K562 (cell line): ENCODE data around the gene WFDC1. TPM values are rescaled to one million over a fixed set of nuclear protein-coding genes. Genes with fewer than 3 reads are reported as not detected.
A peak's percentile ranks its signal among the peaks of the same experiment; 100 is the strongest.

ENCODE experiments used
- ATAC-seq: fragments of 200-7000 bp; cut with Tn5 transposase; 3 replicates; pipeline ENCODE4 v1.9.1; 2020; ENCODE audit warnings: moderate library complexity
- BruUV-seq: library from RNA; stranded (reverse); fragments of 400-500 nt; replicated peaks from 2 replicates; lab custom pipeline; 2021; lab: Mats Ljungman, UMichigan
- CTCF ChIA-PET: fragments of 300-600 bp; formaldehyde crosslinking; extraction: SDS; loops from one replicate; lab custom pipeline; 2021; ENCODE audit warnings: low intra/inter-chr PET ratio; lab: Yijun Ruan, JAX
- POLR2A ChIA-PET: fragments of 300-600, 350-650 bp; sonication (Branson Sonifier 250); formaldehyde crosslinking; extraction: SDS; loops from one replicate; lab custom pipeline; 2021; ENCODE audit warnings: antibody characterized with exemption, inconsistent platforms; lab: Yijun Ruan, JAX
- DNase-seq, 4 experiments: peaks; one replicate each; pipeline versions ENCODE4 v3.0.0 to v3.0.0-alpha.2; 2011 to 2018; ENCODE audit warnings: low spot score in 3 of 4, mixed read lengths in 3 of 4; ENCODE audit errors: extremely low read depth in 1 of 4
- FAIRE-seq: peaks from 2 replicates; lab custom pipeline; 2011; peaks lifted over from hg19 to GRCh38; lab: Jason Lieb, UNC
- H2AFZ ChIP-seq: 2 replicates; pipeline ENCODE4 v1.6.0; 2011; ENCODE audit warnings: low read depth, low read length, control low read depth, inconsistent platforms
- H3K27ac ChIP-seq: fragments of 200-600 bp; 3 replicates; pipeline ENCODE4 v1.8.0; 2011; ENCODE audit warnings: low read depth, mild to moderate bottlenecking, control low read depth, inconsistent platforms, low read length, moderate library complexity, mixed read lengths; ENCODE audit errors: extremely low read depth
- H3K27me3 ChIP-seq, 2 experiments: fragments of 300-600 bp in 1 of 2; 2 replicates in 1 of 2; 3 replicates in 1 of 2; pipeline versions ENCODE4 v1.6.0 to v1.8.0; 2011; ENCODE audit warnings: inconsistent platforms in 2 of 2, low read length in 2 of 2, mild to moderate bottlenecking in 1 of 2, mixed read lengths in 1 of 2, moderate library complexity in 1 of 2; ENCODE audit not compliant: control insufficient read depth in 2 of 2, insufficient read depth in 2 of 2
- H3K36me3 ChIP-seq: fragments of 300-600 bp; 3 replicates; pipeline ENCODE4 v1.8.0; 2011; ENCODE audit warnings: mild to moderate bottlenecking, low read length, inconsistent platforms; ENCODE audit not compliant: control insufficient read depth, insufficient read depth
- H3K4me1 ChIP-seq, 2 experiments: fragments of 200-600 bp in 1 of 2; replicated peaks in 1 of 2; 2 replicates in 1 of 2; 3 replicates in 1 of 2; pipeline versions ENCODE4 v1.5.1 to v1.8.0; 2011; ENCODE audit warnings: inconsistent platforms in 2 of 2, low read length in 2 of 2, mild to moderate bottlenecking in 1 of 2, mixed read lengths in 1 of 2, moderate library complexity in 1 of 2; ENCODE audit not compliant: control insufficient read depth in 2 of 2, insufficient read depth in 2 of 2
- H3K4me2 ChIP-seq: 2 replicates; pipeline ENCODE4 v1.6.1; 2011; ENCODE audit warnings: low read length, control low read depth, inconsistent platforms, mixed read lengths; ENCODE audit not compliant: insufficient read depth
- H3K4me3 ChIP-seq: fragments of 200-600 bp; sonication (generic), shearing (Covaris generic); 2 replicates; pipeline ENCODE4 v1.5.1; 2016; ENCODE audit warnings: control low read depth, inconsistent platforms
- H3K79me2 ChIP-seq: fragments of 200-600 bp; 3 replicates; pipeline ENCODE4 v1.8.0; 2011; ENCODE audit warnings: low read length, inconsistent platforms; ENCODE audit not compliant: control insufficient read depth, insufficient read depth
- H3K9ac ChIP-seq, 2 experiments: 2 replicates each; pipeline versions ENCODE4 v1.6.0 to v1.6.1; 2011; ENCODE audit warnings: low read depth in 2 of 2, low read length in 2 of 2, control low read depth in 1 of 2, inconsistent platforms in 1 of 2, mild to moderate bottlenecking in 1 of 2, mixed read lengths in 1 of 2; ENCODE audit not compliant: insufficient read depth in 1 of 2
- H3K9me1 ChIP-seq: one replicate; pipeline ENCODE4 v1.6.0; 2011; ENCODE audit warnings: inconsistent platforms, mild to moderate bottlenecking, low read length, moderate library complexity; ENCODE audit not compliant: control insufficient read depth, insufficient read depth
- H3K9me3 ChIP-seq: replicated peaks from 2 replicates; pipeline ENCODE4 v1.5.1; 2011; ENCODE audit warnings: low read depth, low read length, inconsistent platforms; ENCODE audit not compliant: control insufficient read depth, insufficient read depth
- H4K20me1 ChIP-seq: replicated peaks from 2 replicates; pipeline ENCODE4 v1.6.1; 2011; ENCODE audit warnings: low read length, inconsistent platforms, mixed read lengths; ENCODE audit not compliant: control insufficient read depth, insufficient read depth
- ARID3A ChIP-seq: IDR thresholded peaks from 2 replicates; pipeline ENCODE4 v1.6.1; 2012; ENCODE audit warnings: low read depth, low read length, improper control_type of control experiment, borderline replicate concordance
- ATF1 ChIP-seq, 2 experiments: fragments of 450-650 bp in 1 of 2; IDR thresholded peaks; 2 replicates each; pipeline ENCODE4 v1.6.1; 2016; ENCODE audit warnings: missing compliant biosample characterization in 1 of 2, missing genetic modification characterization in 1 of 2
- CEBPB ChIP-seq: fragments of 450-650 bp; IDR thresholded peaks from 2 replicates; pipeline ENCODE4 v1.6.1; 2016; ENCODE audit warnings: missing genetic modification characterization, missing compliant biosample characterization
- CGGBP1 ChIP-seq: fragments of 250-450 bp; sonication (Bioruptor Pico); IDR thresholded peaks from 2 replicates; pipeline ENCODE4 v1.9.0; 2021; ENCODE audit warnings: mild to moderate bottlenecking
- FIP1L1 ChIP-seq: fragments of 200-400 bp; formaldehyde crosslinking; IDR thresholded peaks from 2 replicates; pipeline ENCODE4 v1.6.1; 2018; ENCODE audit warnings: mild to moderate bottlenecking, low read depth, low read length; ENCODE audit not compliant: poor library complexity, severe bottlenecking
- LARP7 ChIP-seq: fragments of 450-650 bp; IDR thresholded peaks from 2 replicates; pipeline ENCODE4 v1.6.1; 2016
- NR0B1 ChIP-seq: fragments of 450-650 bp; IDR thresholded peaks from one replicate; pipeline ENCODE4 v1.6.1; 2018; ENCODE audit warnings: mild to moderate bottlenecking, moderate library complexity; ENCODE audit not compliant: partially characterized antibody
- RBM25 ChIP-seq: fragments of 200-400 bp; formaldehyde crosslinking; IDR thresholded peaks from 2 replicates; pipeline ENCODE4 v1.6.1; 2018; ENCODE audit warnings: low read length, low read depth, moderate library complexity; ENCODE audit not compliant: severe bottlenecking
- ZBTB9 ChIP-seq: fragments of 450-650 bp; formaldehyde crosslinking; IDR thresholded peaks from 2 replicates; pipeline ENCODE4 v1.4.0; 2020; ENCODE audit warnings: mild to moderate bottlenecking, moderate library complexity
- ZFP36 ChIP-seq: fragments of 150-350 bp; IDR thresholded peaks from 2 replicates; pipeline ENCODE4 v1.6.1; 2018; ENCODE audit warnings: low read length, low read depth; ENCODE audit not compliant: partially characterized antibody
- WGBS: fragments of 100-300 bp; shearing (Covaris generic); methylation state at CpG from one replicate; pipeline ENCODE4 v1.1.6; 2016; ENCODE audit warnings: low coverage, mixed read lengths; ENCODE audit not compliant: insufficient coverage; ENCODE audit errors: missing lambda C conversion rate; 5-methylcytosine and 5-hydroxymethylcytosine counted together
- in situ Hi-C: fragments of 300-500 bp; cut with MboI; formaldehyde crosslinking; loops from 4 replicates; pipeline ENCODE4 v1.15.0; 2018; ENCODE audit warnings: inconsistent platforms, mixed read lengths
- intact Hi-C: fragments of 100-400 bp; cut with micrococcal nuclease; formaldehyde crosslinking; loops from 2 replicates; pipeline ENCODE4 v1.14.2; 2022
- polyA plus RNA-seq, 8 experiments: library from polyadenylated mRNA; depleted of rRNA in 4 of 8; stranded (reverse) in 5 of 8; unstranded in 3 of 8; fragments of >200 nt; fragmentation: Nextera tagmentation in 2 of 8; fragmentation: Illumina TruSeq in 1 of 8; extraction: Ambion mirVana in 2 of 8; extraction: Trizol in 1 of 8; gene quantifications; 2 replicates each; pipeline versions ENCODE4 v1.2.1 to v1.2.3, GENCODE V29; 2011 to 2014; ENCODE audit warnings: inconsistent platforms in 1 of 8, missing spikeins in 1 of 8
- total RNA-seq, 7 experiments: library from RNA; depleted of rRNA in 6 of 7; stranded (reverse); fragments of >200 nt in 6 of 7; fragmentation: Illumina TruSeq in 2 of 7; extraction: Trizol in 2 of 7; gene quantifications; 2 replicates each; pipeline versions ENCODE4 v1.2.1 to v1.2.3, GENCODE V29; 2011 to 2021; ENCODE audit warnings: low replicate concordance in 1 of 7

WFDC1 gene
- total and polyA plus RNA-seq, 9 of the 15 experiments (the other 6 are each of a cell fraction or from before 2014, with no cell fraction given): not detected

GRCh38 chr16:84314814-84315213, 20.1 kb downstream of the WFDC1 start:
- no peak overlapping the region for H2AFZ ChIP-seq
- TF ChIP-seq ZFP36 (peak; percentile 62), FIP1L1 (no peak), RBM25 (peak; percentile 39)
- TF ChIP-seq, all 486 proteins: peak for 2
- no peak overlapping the region for H3K27ac ChIP-seq
- ChIA-PET CTCF (no interaction called here), POLR2A (no interaction called here)
- no peak for ATAC-seq
- no peak overlapping the region for H3K9ac ChIP-seq
- no peak overlapping the region for H3K4me2 ChIP-seq
- H4K20me1 ChIP-seq: 0 out of 2 replicates have a peak, but pooled peaks cover 8% of the 10 kb centered on the region
- peaks cover 0 to 6% of the 10 kb centered on the region in 2 experiments; a peak in 1 of 5 replicates for H3K4me1 ChIP-seq
- H3K9me1 ChIP-seq: no peaks in the 10 kb centered on the region
- peaks cover 2% of the 10 kb centered on the region; the same call in 1 of the 2 replicates for H3K9me3 ChIP-seq
- intact Hi-C loops: no loop called here
- in situ Hi-C loops: no loop called here
- 1% methylated on average over 4 of the region's 4 CpGs for WGBS
- DNase-seq: no peak
- H3K4me3 ChIP-seq: no peak overlapping the region
- H3K36me3 ChIP-seq: no peaks in the 10 kb centered on the region
- no peak for FAIRE-seq
- H3K79me2 ChIP-seq: no peaks in the 10 kb centered on the region
- H3K27me3 ChIP-seq: peaks cover 40 to 59% of the 10 kb centered on the region in 2 experiments
- no TSS peak for BruUV-seq

- Histone ChIP-seq H3K79me2 (no peaks in the 10 kb centered on the region), H3K9me3 (peaks cover 2% of the 10 kb centered on the region; the same call in 1 of the 2 replicates), H3K27me3 (peaks cover 39 to 59% of the 10 kb centered on the region in 2 experiments), H3K9ac (no peak overlapping the region), H3K4me1 (peaks cover 0 to 6% of the 10 kb centered on the region in 2 experiments; a peak in 1 of 5 replicates), H3K36me3 (no peaks in the 10 kb centered on the region), H2AFZ (no peak overlapping the region), H3K27ac (no peak overlapping the region), H4K20me1 (0 out of 2 replicates have a peak, but pooled peaks cover 4% of the 10 kb centered on the region), H3K9me1 (no peaks in the 10 kb centered on the region), H3K4me2 (no peak overlapping the region), H3K4me3 (no peak overlapping the region)
- CTCF ChIA-PET: no interaction called here
- intact Hi-C loops (no loop called here), in situ Hi-C loops (no loop called here)
- POLR2A ChIA-PET: no interaction called here
- FAIRE-seq (no peak), DNase-seq (no peak), ATAC-seq (no peak)
- WGBS: 0% methylated on average over 5 of the region's 5 CpGs
- no TSS peak for BruUV-seq
- no peak for TF ChIP-seq CGGBP1 (CRISPR knock-in tag)
- no peak for TF ChIP-seq ZBTB9 (CRISPR knock-in tag)
- TF ChIP-seq CEBPB (tag): 0 out of 2 replicates have a peak, but pooled peaks have one; percentile 40
- TF ChIP-seq LARP7: no peak
- no peak for TF ChIP-seq ARID3A
- TF ChIP-seq ATF1 (CRISPR knock-in tag; IDR thresholded peaks at IDR 0.05): no peak
- TF ChIP-seq ATF1 (tag; IDR thresholded peaks at IDR 0.05): no peak
- TF ChIP-seq NR0B1: no peak
Observed at GRCh38 chr16:84315422-84315821, 20.7 kb downstream of the WFDC1 start.
